DND-41 (cell line): Measurements from ENCODE around the gene SPATA4.

ENCODE experiments used
- EZH2 ChIP-seq: IDR thresholded peaks from 3 replicates; pipeline ENCODE4 v1.6.1; 2012; ENCODE audit warnings: borderline replicate concordance, low read depth, mild to moderate bottlenecking, moderate library complexity, low read length, inconsistent platforms; ENCODE audit not compliant: severe bottlenecking
- TF ChIP-seq, protein P1 (sequence below): IDR thresholded peaks from 2 replicates; pipeline ENCODE4 v1.5.1; 2012; ENCODE audit warnings: borderline replicate concordance, low read length, moderate library complexity, mild to moderate bottlenecking; ENCODE audit not compliant: poor library complexity, severe bottlenecking; ENCODE audit errors: extremely low read depth

GRCh38 chr4:176230836-176231235 is 35.5 kb upstream of the SPATA4 start:
- no peak for TF ChIP-seq EZH2
- TF ChIP-seq, protein P1, sequence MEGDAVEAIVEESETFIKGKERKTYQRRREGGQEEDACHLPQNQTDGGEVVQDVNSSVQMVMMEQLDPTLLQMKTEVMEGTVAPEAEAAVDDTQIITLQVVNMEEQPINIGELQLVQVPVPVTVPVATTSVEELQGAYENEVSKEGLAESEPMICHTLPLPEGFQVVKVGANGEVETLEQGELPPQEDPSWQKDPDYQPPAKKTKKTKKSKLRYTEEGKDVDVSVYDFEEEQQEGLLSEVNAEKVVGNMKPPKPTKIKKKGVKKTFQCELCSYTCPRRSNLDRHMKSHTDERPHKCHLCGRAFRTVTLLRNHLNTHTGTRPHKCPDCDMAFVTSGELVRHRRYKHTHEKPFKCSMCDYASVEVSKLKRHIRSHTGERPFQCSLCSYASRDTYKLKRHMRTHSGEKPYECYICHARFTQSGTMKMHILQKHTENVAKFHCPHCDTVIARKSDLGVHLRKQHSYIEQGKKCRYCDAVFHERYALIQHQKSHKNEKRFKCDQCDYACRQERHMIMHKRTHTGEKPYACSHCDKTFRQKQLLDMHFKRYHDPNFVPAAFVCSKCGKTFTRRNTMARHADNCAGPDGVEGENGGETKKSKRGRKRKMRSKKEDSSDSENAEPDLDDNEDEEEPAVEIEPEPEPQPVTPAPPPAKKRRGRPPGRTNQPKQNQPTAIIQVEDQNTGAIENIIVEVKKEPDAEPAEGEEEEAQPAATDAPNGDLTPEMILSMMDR: no peak
